Measurements from ENCODE around the gene KDM3A.
A peak's percentile ranks its signal among the peaks of the same experiment; 100 is the strongest.

Gene KDM3A

GRCh38 chr2:86412007-86412406 is 29.2 kb upstream of the KDM3A start:
- no peak for TF ChIP-seq MAX (IDR thresholded peaks at IDR 0.05; ENCODE audit: low read depth, low read length)
- TF ChIP-seq CTCF (IDR thresholded peaks at IDR 0.05; ENCODE audit: low read depth, low read length), result no peak
- TF ChIP-seq MYC (IDR thresholded peaks at IDR 0.05; ENCODE audit: low read depth, low read length), result no peak
- TF ChIP-seq POLR2A (IDR thresholded peaks at IDR 0.05; ENCODE audit: extremely low read depth, insufficient read length), result no peak
- DNase-seq (ENCODE audit: low read depth), result no peak
- H3K4me3 ChIP-seq (ENCODE audit: low read depth, low read length), result no peak overlapping the region

GRCh38 chr2:86413296-86414094 is 27.7 kb upstream of the KDM3A start:
- H3K4me3 ChIP-seq (ENCODE audit: low read depth, low read length), result no peak overlapping the region
- no peak for TF ChIP-seq MAX (IDR thresholded peaks at IDR 0.05; ENCODE audit: low read depth, low read length)
- no peak for TF ChIP-seq MYC (IDR thresholded peaks at IDR 0.05; ENCODE audit: low read depth, low read length)
- no peak for TF ChIP-seq CTCF (IDR thresholded peaks at IDR 0.05; ENCODE audit: low read depth, low read length)
- no peak for TF ChIP-seq POLR2A (IDR thresholded peaks at IDR 0.05; ENCODE audit: extremely low read depth, insufficient read length)
- DNase-seq (ENCODE audit: low read depth), result no peak

- no peak for TF ChIP-seq CTCF (IDR thresholded peaks at IDR 0.05; ENCODE audit: low read depth, low read length)
- no peak for TF ChIP-seq MAX (IDR thresholded peaks at IDR 0.05; ENCODE audit: low read depth, low read length)
- TF ChIP-seq POLR2A (IDR thresholded peaks at IDR 0.05; ENCODE audit: extremely low read depth, insufficient read length), result no peak
- TF ChIP-seq MYC (IDR thresholded peaks at IDR 0.05; ENCODE audit: low read depth, low read length), result no peak
- H3K4me3 ChIP-seq (ENCODE audit: low read depth, low read length), result no peak overlapping the region
- no peak for DNase-seq (ENCODE audit: low read depth)
Measured at GRCh38 chr2:86414996-86415395, 26.2 kb upstream of the KDM3A start.

- no peak overlapping the region for H3K4me3 ChIP-seq (ENCODE audit: low read depth, low read length)
- peak; percentile 32 for DNase-seq (ENCODE audit: low read depth)
- TF ChIP-seq MAX (IDR thresholded peaks at IDR 0.05; ENCODE audit: low read depth, low read length) (no peak), POLR2A (IDR thresholded peaks at IDR 0.05; ENCODE audit: extremely low read depth, insufficient read length) (no peak), CTCF (IDR thresholded peaks at IDR 0.05; ENCODE audit: low read depth, low read length) (no peak), MYC (IDR thresholded peaks at IDR 0.05; ENCODE audit: low read depth, low read length) (no peak)
Measured at GRCh38 chr2:86416146-86416545, 25.0 kb upstream of the KDM3A start.

- no peak for DNase-seq (ENCODE audit: low read depth)
- H3K4me3 ChIP-seq (ENCODE audit: low read depth, low read length), result no peak overlapping the region
- TF ChIP-seq MYC (IDR thresholded peaks at IDR 0.05; ENCODE audit: low read depth, low read length) (no peak), POLR2A (IDR thresholded peaks at IDR 0.05; ENCODE audit: extremely low read depth, insufficient read length) (no peak), MAX (IDR thresholded peaks at IDR 0.05; ENCODE audit: low read depth, low read length) (no peak), CTCF (IDR thresholded peaks at IDR 0.05; ENCODE audit: low read depth, low read length) (no peak)
Measured at GRCh38 chr2:86417961-86418360, 23.2 kb upstream of the KDM3A start.

Data from NB4 (cell line).